Kasumi-1 (cell line): Measurements from ENCODE around the gene CPED1.
"Not testable (repeated sequence)": the region's sequence is repeated elsewhere in the genome, so short reads cannot be mapped to it uniquely, and the experiment has no call there.

Experiments used
- DNase-seq, 2 experiments: peaks; one replicate each; lab custom pipeline; 2025; lab: John Stamatoyannopoulos, UW

Gene CPED1

DNA sequence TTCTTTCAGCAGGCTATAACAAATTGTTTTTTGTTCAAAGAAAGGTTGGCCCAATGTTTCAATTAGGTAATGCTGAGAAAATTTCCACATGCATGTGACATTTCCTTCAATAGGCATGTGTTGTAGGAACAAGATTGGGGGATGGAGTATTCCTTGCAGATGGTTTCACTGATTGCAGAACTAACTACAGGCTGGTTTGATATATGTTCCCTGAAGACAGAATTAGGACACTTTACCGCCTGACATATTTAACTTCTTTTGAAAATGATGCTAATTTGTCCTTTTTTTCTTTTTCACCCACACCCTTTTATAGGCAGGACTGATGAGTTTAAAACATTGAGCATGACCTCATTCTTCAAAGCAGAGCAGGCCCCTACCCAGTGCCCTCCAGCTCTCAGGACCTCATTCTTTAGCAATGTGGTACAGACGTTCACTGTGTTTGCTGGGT, 163.3 kb downstream of the CPED1 start:
- no peak for DNase-seq

DNA sequence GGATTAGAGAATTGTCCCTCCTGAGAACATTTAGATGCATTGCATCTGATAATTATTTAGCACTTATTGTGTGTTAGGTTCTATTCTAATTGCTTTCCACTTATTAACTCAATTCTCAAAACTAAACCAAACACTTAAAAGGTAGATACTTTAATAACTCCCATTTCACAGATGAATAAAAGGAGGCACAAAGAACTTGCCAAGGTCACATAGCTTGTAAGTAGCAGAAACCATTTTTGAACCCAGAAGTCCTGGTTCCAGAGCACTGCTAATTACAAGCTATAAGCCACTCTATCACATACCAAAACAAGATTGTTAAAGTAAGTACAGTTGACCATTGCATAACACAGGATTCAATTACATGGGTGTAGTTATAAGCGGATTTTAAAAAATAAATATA, 164.9 kb downstream of the CPED1 start:
- DNase-seq, result no peak

DNA sequence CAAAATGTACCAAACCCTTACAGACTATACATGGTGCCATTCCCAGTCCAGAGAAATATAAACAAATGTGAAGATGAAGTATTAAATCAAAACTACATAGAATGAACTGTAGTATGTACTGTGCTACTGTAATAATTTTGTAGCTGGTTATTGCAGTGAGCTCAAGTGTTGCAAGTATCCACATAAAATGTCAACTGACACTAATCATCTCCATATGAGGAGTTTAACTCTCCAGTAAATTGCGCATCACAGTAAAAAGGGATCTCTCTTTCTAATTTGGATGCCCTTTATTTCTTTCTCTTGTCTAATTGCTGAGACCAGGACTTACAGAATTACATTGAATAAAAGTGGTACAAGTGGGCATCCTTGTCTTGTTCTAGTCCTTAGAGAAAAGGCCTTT, 165.5 kb downstream of the CPED1 start:
- no peak for DNase-seq

DNA sequence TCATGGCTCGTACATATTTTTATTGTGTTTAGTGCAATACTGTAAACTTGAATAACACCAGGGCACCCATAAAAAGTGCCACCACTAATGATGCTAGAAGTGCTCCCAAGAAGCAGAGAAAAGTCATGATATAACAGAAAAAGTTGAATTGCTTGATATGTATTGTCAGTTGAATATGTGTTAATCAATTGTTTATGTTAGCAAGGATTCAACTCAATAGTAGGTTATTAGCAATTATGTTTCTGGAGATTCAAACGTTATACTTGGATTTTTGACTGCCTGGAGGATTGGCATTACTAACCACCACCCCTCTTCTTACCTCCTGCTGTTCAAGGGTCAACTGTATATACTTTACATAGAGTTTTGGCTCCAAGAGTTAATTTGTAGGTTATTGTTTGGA, 168.3 kb downstream of the CPED1 start:
- DNase-seq, result no peak

DNA sequence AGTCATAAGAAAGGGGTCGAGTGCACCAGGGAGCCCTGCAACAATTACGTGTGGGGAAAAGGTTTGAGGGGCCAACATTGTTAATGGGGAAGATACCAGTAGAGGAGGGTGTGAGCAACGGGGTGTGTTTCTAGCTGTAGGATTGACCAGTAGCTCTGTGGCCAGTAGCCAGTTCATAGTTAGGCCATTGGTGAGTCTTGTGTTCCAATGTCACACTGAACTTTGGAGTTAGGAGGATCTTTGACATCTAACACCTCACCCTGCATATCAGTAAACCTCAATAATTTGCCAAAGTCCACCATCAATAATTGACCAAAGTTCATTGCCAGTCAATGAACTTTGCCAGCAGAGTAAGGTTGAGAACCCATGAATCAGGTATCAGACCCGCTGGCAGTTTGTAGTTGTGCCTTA, 168.8 kb downstream of the CPED1 start:
- no peak for DNase-seq

DNA sequence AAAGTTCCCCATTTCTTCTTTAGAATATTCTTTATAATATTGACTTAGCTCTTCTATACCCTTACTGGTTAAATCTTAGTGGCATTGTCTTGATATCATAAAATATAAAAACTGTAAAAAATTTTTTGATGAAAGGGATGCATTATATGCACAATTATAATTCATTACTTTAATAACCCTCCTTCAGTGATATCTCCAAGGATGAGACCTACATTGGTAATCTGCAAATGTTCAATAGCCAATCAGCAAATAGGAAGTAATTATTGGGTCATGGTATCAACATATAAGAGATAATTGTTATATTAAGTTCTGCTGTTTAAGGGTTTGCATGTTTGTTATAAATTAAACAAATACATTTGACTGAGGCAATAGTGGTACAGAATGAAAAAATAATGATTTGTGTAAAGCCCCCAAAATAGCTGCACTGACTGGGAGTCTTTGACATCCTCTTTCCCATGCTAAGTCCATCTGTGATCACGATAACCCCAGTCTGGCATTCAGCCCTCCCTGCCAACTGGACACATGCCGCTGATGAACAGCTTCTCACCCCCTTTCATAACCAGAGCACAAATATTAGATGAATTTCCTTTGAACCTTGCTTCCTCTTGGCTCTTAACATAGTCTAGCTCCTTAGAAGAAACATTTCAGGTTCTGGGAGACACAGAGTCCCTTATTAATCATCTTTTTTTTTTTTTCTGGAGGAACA, 169.5 kb downstream of the CPED1 start:
- no peak for DNase-seq

DNA sequence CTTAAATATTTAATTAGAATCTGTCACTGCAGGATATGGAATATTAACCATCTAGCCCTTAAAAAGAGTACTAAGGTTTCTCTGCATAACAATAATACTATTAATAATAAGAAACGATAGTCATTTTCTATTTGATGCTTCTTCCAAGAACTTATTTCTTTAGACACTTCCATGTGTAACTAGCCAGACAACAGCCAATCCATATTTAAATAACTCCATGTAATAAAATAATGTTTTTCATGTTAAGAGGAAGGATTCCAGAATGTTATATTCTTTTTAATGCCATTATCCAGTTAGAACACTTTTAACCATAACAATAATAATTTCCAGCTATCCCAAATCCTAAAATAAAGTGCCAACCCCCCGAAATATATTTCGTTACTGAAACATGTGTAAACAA, 170.2 kb downstream of the CPED1 start:
- DNase-seq, result no peak

DNA sequence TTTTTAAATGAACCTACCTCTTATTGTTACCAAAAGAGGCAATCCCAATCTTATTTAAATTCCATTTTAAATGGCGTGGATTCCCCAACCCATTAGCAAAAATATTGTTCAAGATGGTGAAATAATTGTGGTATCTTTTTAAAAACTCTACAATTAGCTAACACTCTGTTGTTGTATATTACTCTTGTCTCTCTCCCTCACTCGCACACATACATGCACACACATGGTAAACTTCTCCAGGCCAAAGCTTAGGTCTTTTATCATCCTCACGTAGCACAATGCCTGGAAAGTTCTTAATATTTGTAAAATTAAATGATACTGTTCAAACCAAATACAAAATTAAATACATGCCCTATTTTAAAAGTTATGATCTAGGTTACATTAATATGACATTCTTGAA, 171.0 kb downstream of the CPED1 start:
- no peak for DNase-seq

DNA sequence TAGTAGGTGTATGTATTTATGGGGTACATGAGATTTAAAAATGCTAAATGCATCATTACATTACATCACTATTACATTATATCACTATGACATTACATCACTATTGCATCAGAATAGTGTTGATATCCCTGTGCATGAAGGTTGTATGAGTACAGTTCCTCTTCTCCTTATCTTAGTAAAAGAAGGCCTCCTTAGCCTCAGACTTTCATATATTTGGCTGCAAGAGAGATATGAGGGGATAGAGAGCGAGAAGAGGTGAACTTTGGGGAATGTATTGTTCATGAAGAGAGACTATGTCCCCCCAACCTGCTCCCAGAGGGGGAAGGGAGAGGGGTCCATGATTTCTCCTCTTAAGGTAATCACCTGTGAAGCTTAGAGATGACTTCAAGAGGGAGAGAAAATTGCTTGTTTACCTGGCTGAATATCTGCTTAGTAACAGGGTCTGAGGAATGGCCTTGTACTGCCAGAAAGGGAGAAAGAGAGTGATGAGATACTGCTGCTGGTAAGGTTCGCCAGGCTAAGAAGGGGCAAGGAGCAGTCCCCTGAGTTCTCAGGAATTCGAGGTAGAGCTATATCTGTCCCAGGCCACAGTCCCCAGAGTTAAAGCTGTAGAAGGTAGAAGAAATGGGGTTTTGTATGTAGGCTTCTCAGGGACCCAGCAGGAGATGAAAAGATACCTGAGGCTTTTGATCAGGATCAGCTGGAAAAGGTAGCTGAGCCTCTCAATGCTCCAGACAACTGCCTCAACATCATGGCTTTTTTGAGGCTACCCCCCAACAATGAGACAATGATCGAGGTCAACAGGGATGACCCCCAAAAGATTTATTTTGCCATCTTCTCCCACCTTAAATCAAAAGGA, 171.9 kb downstream of the CPED1 start:
- no peak for DNase-seq

DNA sequence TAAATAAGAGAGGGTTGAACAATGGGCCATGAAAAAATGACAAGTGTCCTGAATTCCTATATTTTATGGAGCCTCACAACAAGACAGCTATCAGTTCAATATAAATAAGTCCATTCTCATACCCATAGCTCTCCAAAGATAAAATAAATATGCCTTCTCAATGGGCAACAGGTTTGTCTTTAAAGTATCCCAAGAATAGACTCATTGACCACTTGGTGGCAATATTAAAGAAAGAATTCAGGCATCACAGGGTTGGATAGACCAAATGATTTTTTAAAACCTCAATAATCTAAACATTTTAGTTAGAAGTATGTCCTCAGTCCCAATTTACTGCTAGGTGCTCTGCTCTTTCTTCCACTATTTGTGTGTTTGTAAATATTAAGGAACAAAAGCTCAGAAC, 175.2 kb downstream of the CPED1 start:
- DNase-seq, result no peak

DNA sequence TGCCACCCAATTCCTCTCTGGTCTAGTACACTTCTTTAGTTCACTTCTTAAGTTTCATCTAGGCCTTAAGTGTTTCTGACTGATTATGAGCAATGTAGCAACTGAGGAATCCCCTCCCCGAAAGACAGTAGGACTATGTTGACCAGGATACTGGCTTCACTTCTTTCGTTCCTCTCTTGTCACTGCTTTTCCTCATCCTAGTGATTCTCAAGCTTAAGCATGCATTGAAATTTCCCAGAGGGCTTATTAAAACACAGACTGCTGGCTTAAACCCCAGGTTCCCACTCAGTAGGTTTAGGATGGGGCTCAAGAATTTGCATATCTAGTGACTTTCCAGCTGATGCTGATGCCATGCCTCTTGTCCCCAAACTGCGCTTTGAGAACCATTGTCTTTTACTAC, 175.7 kb downstream of the CPED1 start:
- DNase-seq, result no peak

DNA sequence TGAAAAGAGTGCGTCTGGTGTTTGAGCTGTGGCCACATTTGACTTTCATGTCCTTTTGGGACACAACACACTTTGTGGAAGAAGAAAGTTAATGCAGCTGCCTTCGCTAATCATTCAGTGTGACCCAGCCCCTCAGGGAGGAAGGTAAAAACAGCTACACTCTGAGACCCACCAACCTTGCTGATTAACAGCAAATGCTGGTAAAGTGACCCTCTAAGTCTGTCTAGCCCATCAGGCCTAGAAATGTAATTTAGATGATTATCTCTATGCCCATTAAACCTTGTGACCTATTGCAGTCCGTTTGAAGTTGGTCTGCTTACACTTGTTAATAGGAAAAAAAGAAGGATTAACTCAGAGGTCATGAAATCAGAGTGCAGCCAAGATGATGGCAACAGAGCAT, 178.4 kb downstream of the CPED1 start:
- DNase-seq, result no peak

DNA sequence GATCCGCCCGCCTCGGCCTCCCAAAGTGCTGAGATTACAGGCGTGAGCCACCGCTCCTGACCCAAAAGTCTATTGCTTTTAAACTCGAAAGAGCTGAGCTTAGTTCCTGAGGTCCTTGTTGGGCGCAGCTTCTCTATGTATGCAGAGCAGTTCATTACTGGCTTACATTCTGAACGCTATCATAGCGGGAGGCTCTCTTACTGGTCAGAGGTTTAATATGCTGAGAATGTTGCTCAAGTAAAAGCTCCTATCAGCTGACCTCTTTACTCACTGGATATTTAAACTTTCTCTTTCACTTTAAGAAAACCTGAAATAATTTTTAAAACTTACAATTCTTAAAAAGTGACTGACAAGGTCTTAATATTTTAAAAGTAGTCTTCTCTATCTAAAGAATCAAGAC, 179.5 kb downstream of the CPED1 start:
- no peak for DNase-seq

DNA sequence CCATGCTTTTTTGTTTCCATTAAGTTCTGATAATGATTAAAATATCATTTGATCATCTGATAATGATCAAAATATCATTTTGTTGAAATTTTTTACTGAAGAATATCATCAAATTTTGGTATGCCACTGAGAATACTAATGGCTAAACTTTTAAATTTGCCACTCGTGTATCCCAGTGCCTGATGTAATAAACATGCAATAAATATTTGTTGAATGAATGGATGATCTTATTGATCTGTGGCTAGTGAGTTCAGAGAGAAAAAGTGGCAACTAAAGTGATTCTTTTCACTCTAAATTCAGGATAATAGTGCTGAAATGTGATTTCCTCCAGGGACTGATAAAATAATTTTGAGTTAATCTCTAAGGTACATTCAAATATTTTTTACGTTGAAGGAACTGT, 181.0 kb downstream of the CPED1 start:
- no peak for DNase-seq

DNA sequence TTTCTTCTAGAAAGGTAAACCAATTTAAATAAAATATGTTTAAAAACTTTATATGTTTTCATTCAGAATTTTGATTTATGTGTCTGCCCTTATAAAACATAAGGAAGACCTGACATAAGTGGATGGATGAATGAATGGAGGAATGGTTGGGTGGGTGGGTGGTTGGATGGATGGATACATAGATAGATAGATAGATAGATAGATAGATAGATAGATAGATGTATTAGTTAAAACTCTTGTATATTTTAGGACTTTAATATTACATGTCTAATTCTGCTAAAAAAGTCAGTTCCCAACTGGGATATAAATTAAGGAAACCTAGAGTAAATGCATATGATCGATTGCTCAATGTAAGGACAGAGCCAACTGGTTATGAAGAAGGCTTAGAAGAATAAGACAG, 184.0 kb downstream of the CPED1 start:
- no peak for DNase-seq

DNA sequence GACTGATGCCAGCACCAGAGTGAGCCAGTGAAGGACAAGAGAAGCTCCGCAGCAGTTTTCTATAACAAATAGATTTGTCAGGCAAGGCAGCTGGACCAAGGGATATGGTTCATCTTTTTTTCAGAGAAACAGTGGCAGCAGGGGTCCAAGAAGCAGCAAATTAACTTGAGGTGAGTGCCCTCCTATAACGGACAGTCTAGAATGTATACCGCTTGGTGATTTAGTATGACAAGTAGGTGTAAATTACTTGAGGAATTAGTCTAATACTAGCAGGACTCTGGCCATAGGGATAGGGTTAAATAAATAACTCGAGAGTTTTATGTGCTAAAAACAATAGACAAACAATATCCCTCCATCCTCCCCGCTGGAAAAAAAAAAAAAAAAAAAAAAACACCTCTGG, 187.3 kb downstream of the CPED1 start:
- DNase-seq, result no peak

DNA sequence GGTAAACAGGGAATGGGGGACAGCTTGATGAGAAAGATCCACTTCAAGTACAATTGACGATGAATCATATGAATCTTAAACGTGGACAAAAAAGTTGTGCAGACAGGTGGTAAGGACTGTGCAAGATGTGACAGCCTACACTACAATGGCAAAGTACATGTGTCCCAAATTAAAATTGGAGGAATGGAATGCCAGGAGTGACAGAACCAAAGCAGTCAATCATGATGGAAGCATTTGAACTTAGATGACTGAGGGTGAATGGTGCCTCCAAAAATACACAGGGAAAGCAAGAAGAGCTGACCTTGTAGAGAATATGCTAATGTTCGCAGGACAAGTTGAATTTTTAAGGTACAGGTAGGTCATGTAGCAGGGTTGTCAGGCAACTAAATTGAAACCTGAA, 189.9 kb downstream of the CPED1 start:
- DNase-seq, result no peak

DNA sequence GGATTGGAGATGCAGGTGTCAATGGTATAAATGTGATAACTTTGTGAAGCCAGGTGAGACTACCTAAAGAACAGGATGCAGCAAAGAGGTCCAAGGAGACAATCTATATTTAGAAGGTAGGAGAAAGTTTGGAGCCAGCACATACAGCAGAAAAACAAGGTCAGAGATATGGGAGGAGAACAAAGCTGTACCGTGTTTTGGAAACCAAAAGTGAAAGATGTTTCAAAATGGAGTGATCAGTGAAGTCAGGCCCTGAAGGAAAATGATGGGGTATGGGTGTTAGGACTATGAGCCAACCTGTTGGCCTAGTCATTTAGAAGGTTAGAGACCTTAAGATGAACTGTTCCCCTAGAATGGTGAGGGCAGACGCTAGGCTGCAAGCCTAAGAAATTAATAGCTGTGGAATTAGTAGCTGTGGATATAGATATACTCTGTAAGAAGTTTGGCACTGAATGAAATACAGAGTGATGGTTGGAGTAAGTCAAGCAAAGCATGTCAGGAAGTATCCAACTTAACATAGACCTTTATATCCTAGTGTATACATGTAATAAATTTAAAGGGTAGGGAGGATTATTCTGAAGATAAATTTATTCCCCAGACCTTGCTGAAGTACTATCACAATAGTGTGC, 190.5 kb downstream of the CPED1 start:
- no peak for DNase-seq

DNA sequence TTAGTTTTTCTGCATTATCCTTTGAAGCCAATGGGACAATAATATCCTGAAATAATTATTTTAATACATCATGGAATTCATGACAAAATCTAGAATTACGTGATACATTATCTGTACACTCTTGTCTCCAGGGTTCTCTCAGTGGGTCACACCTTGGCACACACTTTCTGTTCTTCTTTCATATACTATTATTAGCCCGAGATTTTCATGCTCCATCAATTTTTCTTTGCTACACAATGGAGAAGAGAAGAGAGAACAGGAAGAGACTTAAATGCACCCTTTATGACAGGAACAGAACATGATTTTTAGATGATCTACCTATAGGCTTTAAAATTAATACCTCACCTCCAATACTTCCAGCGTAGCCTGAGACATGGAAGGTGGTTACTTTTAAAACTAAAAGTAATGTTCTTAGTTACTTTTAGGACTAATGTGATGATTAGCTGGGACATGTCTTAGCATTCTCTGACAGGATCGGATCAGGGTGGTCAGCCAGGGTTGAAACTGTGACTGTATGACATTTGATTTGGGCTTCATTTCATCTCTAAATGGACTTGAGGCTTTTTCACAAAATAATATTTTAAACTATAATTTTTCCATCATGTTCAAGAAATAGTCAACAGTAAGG, 192.0 kb downstream of the CPED1 start:
- DNase-seq, result no peak

DNA sequence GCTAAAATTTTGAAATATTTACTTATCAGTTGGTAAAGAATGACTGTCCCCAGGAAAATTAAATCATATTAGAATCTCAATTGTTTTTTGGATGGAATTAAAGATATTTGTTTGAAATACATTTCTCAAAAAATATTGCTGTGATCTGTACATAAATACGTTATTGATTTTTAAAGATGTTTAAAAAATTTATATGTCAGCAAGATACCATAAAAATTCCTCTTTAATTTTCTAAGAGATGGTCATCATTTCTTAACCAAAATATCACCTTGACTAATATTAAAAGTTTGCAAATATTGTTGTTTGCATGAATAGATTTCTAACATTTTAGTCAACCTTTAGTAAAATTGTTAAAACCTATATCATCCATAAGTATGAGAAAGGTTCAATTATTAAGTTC, 192.8 kb downstream of the CPED1 start:
- no peak for DNase-seq

DNA sequence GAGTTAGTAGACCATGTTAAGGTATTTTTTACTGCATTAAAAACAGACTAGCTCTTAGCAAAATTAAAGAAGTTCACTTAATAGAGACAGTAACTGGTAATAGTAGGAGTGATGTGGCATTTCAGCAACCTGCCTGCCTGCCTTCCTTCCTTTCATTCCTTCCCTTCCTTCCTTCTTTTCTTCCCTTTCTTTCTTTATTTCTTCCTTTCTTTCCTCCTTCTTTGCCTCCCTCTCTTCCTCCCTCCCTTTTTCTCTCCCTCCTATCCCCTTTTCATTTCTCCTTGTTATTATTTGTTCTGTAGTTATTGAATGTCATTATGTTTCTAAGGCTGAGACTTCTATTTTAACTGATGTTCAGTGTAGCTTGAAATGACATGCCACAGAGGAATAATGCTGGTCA, 193.8 kb downstream of the CPED1 start:
- no peak for DNase-seq

DNA sequence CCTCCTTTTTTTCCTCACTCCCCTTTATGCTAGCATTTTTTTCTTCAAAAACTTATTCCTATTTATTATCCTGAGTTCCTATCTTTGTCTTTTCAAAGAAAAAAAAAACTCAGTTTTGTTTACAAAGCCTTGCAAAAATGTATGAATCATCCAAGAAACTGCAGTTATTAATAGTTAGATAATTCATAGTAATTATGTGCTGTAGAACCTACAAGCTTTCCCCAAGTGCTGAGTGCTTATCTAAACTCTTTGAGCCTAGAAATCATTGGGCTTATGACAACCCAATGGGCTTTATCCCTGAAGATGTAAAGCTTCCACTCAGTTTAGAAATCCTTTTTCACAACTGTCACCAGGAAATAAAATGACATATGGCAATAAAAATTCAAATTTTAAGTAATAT, 194.4 kb downstream of the CPED1 start:
- no peak for DNase-seq

DNA sequence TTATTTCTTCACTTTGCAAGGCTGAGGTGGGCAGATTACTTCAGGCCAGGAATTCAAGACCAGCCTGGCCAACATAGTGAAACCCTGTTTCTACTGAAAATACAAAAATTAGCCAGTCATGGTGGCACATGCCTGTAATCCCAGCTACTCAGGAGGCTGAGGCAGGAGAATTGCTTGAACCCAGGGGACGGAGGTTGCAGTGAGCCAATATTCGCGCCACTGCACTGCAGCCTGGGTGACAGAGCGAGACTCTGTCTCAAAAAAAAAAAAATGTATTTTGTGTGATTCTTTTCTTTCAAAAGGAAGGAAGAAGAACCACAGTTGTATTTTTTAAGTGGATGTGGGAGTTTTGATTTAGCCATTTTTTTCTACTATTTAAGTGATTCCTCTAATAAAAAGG, 195.4 kb downstream of the CPED1 start:
- DNase-seq, result not testable (repeated sequence)
